DMS153 (cell line): Measurements from ENCODE around the gene ABTB2.

ENCODE experiments used
- DNase-seq: peaks from one replicate; lab custom pipeline; 2025; lab: John Stamatoyannopoulos, UW

Gene ABTB2

GRCh38 chr11:34341931-34342533 is 15.8 kb downstream of the ABTB2 start:
- no peak for DNase-seq

GRCh38 chr11:34341096-34341495 is 16.7 kb downstream of the ABTB2 start:
- no peak for DNase-seq

- DNase-seq = no peak
Observed at GRCh38 chr11:34340653-34341052, 17.2 kb downstream of the ABTB2 start.

GRCh38 chr11:34339149-34340064 is 18.4 kb downstream of the ABTB2 start:
- DNase-seq = no peak

GRCh38 chr11:34337016-34337415 is 20.8 kb downstream of the ABTB2 start:
- no peak for DNase-seq

GRCh38 chr11:34335801-34336200 is 22.0 kb downstream of the ABTB2 start:
- no peak for DNase-seq

GRCh38 chr11:34335331-34335730 is 22.5 kb downstream of the ABTB2 start:
- no peak for DNase-seq

- no peak for DNase-seq
Observed at GRCh38 chr11:34333787-34334186, 24.0 kb downstream of the ABTB2 start.

GRCh38 chr11:34332524-34332923 is 25.3 kb downstream of the ABTB2 start:
- DNase-seq = no peak

- DNase-seq = no peak
Observed at GRCh38 chr11:34331736-34332135, 26.1 kb downstream of the ABTB2 start.

- peak; percentile 85 for DNase-seq
Observed at GRCh38 chr11:34331329-34331728, 26.5 kb downstream of the ABTB2 start.

GRCh38 chr11:34330653-34331052 is 27.2 kb downstream of the ABTB2 start:
- no peak for DNase-seq

- no peak for DNase-seq
Observed at GRCh38 chr11:34329876-34330275, 27.9 kb downstream of the ABTB2 start.

GRCh38 chr11:34328632-34328910 is 29.2 kb downstream of the ABTB2 start:
- DNase-seq = no peak

- no peak for DNase-seq
Observed at GRCh38 chr11:34327804-34328631, 29.8 kb downstream of the ABTB2 start.

- no peak for DNase-seq
Observed at GRCh38 chr11:34324466-34324865, 33.3 kb downstream of the ABTB2 start.

GRCh38 chr11:34323601-34324000 is 34.2 kb downstream of the ABTB2 start:
- no peak for DNase-seq

GRCh38 chr11:34318111-34319037 is 39.4 kb downstream of the ABTB2 start:
- no peak for DNase-seq

- DNase-seq = no peak
Observed at GRCh38 chr11:34317666-34318065, 40.1 kb downstream of the ABTB2 start.

GRCh38 chr11:34317036-34317360 is 40.8 kb downstream of the ABTB2 start:
- DNase-seq = no peak

- DNase-seq = no peak
Observed at GRCh38 chr11:34316347-34317035, 41.3 kb downstream of the ABTB2 start.
